GM12891 (cell line): ENCODE measurements around the gene RAB38.

Experiments
- PAX5 ChIP-seq: IDR thresholded peaks from 2 replicates; pipeline ENCODE4 v1.6.1; 2011; ENCODE audit warnings: low read length, moderate library complexity, mild to moderate bottlenecking; ENCODE audit not compliant: insufficient read depth, severe bottlenecking
- POLR2A ChIP-seq: IDR thresholded peaks from 2 replicates; pipeline ENCODE4 v1.6.1; 2011; ENCODE audit warnings: low read depth, low read length, control low read depth
- POLR2AphosphoS5 ChIP-seq: IDR thresholded peaks from 2 replicates; pipeline ENCODE4 v1.6.1; 2011; ENCODE audit warnings: low read depth, low read length, control low read depth
- POU2F2 ChIP-seq: IDR thresholded peaks from 2 replicates; pipeline ENCODE4 v1.6.1; 2011; ENCODE audit warnings: low read depth, mild to moderate bottlenecking, control low read depth, low read length, moderate library complexity
- SPI1 ChIP-seq: IDR thresholded peaks from 2 replicates; pipeline ENCODE4 v1.6.1; 2011; ENCODE audit warnings: low read depth, low read length, control low read depth
- TAF1 ChIP-seq: IDR thresholded peaks from 2 replicates; pipeline ENCODE4 v1.6.1; 2011; ENCODE audit warnings: low read depth, low read length, control low read depth

GRCh38 chr11:88193278-88193677, 18.0 kb upstream of the RAB38 start:
- no peak for TF ChIP-seq POLR2A
- no peak for TF ChIP-seq TAF1
- no peak for TF ChIP-seq POLR2AphosphoS5
- TF ChIP-seq POU2F2: no peak
- no peak for TF ChIP-seq SPI1
- TF ChIP-seq PAX5: no peak
